CD1c-positive myeloid dendritic cell (primary cell): Measurements from ENCODE around the gene NLRP1.
A peak's percentile ranks its signal among the peaks of the same experiment; 100 is the strongest.

Experiments
- DNase-seq: peaks from one replicate; pipeline ENCODE4 v3.0.0-alpha.2; 2016; ENCODE audit errors: extremely low spot score

Gene NLRP1

GRCh38 chr17:5557485-5557884 lies 26.8 kb downstream of the NLRP1 start:
- DNase-seq, result peak; percentile 80

GRCh38 chr17:5555254-5555653 lies 29.1 kb downstream of the NLRP1 start:
- DNase-seq, result no peak

GRCh38 chr17:5553479-5553878 lies 30.8 kb downstream of the NLRP1 start:
- DNase-seq, result no peak

- no peak for DNase-seq
Observed at GRCh38 chr17:5552841-5553240, 31.5 kb downstream of the NLRP1 start.

DNA sequence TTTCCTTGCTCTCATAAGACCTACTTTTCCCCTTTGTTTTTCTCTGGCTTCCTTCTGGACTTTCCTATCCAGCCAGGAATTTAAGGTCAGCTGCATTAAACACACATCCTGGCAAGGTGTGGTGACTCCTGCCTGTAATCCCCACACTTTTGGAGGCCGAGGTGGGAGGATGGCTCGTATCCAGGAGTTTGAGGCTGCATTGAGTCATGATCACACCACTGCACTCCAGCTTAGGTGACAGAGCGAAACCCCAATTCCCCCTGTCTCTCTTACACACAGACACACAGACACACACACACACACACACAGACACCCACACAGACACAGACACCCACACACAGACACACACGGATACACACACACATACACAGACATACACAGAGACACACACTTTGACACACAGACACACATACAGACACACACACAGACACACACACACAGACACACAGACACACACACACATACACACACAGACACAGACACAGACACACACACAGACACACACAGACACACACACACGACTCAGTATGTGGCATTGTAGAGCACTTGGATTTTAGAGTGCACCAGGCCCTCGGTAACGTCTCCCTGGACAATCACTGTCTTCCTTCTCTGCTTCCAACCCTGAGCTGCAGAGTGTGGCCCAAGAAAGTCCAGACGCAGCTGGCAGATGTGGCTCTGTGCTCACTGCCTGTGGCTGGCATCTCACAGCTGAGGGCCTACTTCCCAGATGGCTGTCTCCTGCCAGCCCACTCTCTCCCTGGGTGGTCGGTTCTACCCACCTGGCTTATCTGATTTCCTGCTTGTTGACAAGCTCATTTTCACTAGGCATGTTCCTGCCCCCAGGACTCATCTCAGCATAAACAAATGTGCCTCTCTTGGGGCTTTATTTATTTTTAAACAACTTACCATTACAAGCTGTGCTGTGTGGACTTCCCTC lies 39.0 kb downstream of the NLRP1 start:
- DNase-seq, result no peak

- DNase-seq, result no peak
Observed at GRCh38 chr17:5544115-5544514, 40.2 kb downstream of the NLRP1 start.

GRCh38 chr17:5541610-5542202 lies 42.6 kb downstream of the NLRP1 start:
- DNase-seq, result no peak

DNA sequence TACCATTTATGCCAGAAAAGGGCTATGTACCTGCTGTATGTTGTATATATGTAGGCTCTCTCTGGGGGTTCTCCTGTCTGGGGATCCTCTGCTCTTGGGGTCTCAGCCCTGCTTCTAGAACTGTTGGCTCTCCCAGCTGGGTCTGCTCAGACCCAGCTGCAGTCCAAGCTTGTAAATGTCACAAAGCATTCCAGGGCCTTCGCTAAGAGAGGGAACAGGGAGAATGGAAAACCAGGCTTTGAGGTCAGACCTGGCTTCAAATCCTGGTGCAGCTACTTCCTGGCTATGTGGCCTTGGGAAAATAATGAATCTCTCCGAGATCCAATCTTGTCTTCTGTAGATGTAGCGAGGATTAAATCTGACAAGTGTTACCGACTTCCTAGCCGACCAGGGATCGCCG lies 44.0 kb downstream of the NLRP1 start:
- DNase-seq, result no peak

DNA sequence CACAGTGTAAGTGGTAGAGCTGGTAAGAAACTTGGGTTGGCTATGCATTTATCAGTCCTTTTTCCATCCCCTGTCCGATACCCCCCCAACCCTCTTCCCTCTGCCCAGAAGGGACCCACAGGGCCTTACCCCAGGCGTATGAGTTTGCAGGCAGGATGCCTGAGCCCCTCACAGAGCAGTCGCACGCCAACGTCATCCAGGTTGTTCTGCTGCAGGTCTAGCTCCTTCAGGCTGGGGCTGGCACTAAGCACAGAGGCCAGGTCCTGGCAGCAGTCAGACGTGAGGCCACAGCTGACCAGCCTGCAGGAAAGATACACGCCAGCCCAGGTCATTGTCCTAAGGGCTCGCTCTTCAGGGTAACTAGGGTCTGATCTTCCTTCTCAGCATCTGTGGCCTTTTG lies 45.0 kb downstream of the NLRP1 start:
- DNase-seq, result no peak

GRCh38 chr17:5536866-5537650 lies 47.3 kb downstream of the NLRP1 start:
- DNase-seq, result no peak

- no peak for DNase-seq
Observed at GRCh38 chr17:5535436-5535835, 48.9 kb downstream of the NLRP1 start.

GRCh38 chr17:5533486-5534315 lies 50.6 kb downstream of the NLRP1 start:
- no peak for DNase-seq

DNA sequence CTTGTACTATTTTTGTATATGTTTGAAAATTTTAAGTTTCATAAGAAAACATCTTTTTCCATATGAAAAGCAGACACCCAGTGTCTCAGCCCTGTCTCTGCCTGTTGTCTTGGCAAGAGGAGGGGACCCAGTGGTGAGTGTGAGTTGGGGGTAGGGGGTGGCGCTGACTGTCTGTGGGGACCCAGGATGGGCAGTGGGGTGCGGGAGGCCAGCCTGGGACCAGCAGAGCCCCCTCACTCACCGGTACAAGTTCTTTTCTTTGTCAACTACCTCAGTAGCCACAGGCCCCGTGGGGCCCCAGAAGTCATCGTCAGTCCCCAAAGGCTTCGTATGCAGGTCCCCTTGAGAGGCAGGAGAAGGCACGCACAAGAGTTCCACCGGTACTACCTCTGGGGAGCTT lies 51.7 kb downstream of the NLRP1 start:
- DNase-seq, result no peak

GRCh38 chr17:5531085-5531418 lies 53.3 kb downstream of the NLRP1 start:
- DNase-seq, result no peak

DNA sequence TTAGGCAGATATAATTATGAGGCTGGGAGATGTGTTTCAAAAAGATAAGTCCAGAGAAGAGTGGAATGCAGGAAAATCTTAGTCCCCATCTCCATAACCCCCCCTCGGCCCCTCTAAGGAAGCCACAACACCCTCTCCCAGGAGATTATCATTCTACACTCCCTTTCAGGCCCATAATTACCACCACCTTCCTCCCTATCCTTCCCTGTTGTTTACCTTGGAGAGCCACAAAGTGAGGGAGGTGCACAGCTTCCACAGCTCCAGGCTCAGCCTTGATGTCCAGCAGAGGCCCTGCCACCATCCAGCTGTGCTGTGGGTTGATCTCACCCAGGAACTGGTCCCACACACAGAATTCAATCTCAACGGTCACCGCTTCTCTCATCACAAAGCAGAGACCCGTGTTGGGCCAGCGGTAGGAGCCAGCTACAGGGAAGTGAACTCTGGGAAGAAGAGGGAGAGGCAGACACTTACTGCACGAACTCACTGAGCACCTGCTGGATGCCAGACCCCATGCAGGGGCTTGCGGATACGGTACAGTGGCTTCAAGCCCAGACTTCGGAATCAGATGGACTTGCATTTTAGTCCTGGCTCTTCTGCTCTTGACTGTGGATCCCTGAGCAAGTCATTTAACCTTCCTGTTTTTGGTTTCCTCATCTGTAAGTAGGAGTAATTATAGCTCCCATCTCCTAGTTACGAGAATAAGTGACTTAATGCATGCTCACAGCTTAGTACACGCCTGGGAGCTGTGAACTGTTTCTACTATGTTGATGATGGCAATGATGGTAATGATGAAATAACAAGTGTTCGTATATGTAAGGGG lies 53.8 kb downstream of the NLRP1 start:
- no peak for DNase-seq

DNA sequence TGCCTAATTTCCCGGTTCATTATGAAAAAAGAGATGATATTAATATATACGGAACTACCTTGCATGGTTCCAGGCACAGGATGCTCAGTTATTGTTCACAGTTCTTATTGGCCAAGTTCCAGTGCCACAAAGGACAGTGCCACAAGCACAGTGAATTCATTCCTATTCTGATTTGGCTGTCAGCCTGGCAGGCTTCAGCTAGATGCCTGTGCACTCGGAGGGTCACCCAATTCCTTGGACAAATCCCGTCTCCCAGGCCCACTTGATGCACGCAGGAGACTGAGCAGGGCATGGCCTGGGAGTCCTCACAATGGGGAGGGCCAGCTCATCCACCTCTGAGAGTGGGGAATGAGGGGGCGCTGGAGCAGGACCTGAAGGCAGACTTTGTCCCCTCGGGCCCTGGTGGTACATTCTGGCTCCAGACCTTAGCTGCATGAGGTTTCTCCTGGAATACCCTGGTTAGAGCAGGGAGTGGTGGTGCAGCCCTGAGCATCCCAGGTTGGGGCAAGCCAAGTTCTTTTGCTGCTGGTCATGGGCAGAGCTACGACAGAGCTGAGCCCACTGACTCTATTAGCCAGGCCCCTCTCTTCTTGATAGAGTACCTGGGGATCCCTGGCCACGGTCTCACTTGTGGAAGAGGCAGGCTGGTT lies 56.6 kb downstream of the NLRP1 start:
- DNase-seq, result no peak

DNA sequence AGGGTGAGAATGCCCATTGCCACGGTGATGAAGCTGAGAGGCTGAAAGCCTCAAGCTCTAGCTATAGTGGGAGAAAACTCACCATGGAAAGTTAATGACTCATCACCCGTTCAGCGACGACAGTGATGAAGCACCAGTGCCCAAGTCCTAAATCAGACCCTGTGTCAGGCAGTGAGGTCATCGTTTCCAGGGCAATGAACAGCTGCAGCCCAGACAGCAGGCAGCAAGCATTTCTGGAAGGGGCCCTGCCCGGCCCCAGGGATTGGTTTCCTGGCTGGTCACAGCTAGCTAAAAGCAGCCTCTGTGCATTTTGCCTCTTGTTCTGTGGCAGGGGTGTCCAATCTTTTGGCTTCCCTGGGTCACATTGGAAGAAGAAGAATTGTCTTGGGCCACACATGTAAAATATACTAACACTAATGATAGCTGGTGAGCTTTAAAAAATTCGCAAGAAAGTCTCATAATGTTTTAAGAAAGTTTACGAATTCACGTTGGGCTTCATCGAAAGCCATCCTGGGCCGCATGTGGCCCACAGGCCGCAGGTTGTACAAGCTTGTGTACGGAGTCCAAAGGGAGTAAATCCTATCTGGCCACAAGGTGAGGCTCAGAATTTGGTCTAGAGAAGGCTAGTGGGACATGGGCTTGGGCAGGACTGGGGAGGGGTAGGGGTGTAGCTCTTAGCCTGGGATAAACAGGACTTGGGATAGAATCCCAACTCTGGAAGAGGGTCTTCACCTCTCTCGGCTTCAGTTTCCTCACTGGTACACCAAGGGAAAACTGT lies 57.3 kb downstream of the NLRP1 start:
- DNase-seq, result no peak

DNA sequence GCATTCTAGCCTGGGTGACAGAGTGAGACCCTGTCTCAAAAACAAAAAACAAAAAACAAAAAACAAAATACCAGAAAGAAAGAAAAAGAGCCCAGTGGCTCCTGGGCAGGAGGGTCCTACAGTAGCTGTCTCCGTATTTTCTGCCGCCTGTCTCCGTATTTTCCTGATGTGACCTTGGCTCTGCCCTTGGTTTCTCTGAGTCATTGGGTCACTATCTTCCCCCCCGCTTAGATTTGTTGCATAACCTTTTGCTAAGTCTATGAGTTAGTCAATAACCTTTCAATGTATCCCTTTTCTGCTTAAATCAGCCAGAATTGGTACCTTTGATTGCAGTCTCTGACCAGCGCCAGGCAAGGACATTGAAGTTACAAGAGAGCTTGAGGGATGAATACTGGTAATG lies 61.1 kb downstream of the NLRP1 start:
- DNase-seq, result no peak

DNA sequence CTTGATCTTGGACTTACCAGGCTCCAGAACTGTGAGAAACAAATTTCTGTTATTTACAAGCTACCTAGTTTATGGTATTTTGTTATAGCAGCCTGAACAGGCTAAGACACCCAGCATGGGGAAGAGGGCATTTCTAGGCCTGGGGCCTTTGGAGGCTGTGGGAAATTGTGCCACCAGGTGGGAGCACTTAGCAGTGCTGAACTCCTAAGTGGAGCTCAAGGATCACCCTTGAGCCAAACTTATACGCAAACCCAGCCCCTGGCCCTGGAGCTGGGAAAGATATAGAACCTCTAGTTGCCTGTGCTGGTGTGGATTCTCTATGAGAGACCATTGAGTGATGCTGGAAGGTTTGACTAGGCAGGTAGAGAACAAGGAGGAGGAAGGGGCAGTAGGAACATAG lies 61.8 kb downstream of the NLRP1 start:
- no peak for DNase-seq
